ENCODE data around the gene RHOBTB3. TPM values are rescaled to one million over a fixed set of nuclear protein-coding genes. Genes with fewer than 3 reads are reported as not detected.
A peak's percentile ranks its signal among the peaks of the same experiment; 100 is the strongest.

Gene RHOBTB3
- total and polyA plus RNA-seq, 2 donors from 2014 or later, result 22.5 to 54.5 TPM

- intact Hi-C loops (cut with DNase I), result no loop called here
- Histone ChIP-seq H3K27ac (ENCODE audit: low read depth in 2 of 2, low read length in 2 of 2) (no peak overlapping the region), H3K36me3 (ENCODE audit: control insufficient read depth in 2 of 3, insufficient read depth in 3 of 3, low read length in 3 of 3) (peaks cover 0 to 5% (median 0%) of the 10 kb centered on the region in 3 donors), H3K4me1 (ENCODE audit: control insufficient read depth in 2 of 3, insufficient read depth in 2 of 3, low read depth in 1 of 3, low read length in 3 of 3) (peaks cover 2 to 20% (median 20%) of the 10 kb centered on the region in 3 donors), H3K9ac (ENCODE audit: low read length in 3 of 3) (no peak overlapping the region), H3K4me3 (ENCODE audit: low read length in 3 of 3) (no peak overlapping the region), H3K27me3 (ENCODE audit: control insufficient read depth, insufficient read depth, low read length) (no peaks in the 10 kb centered on the region), H3K9me3 (ENCODE audit: control insufficient read depth in 2 of 3, insufficient read depth in 1 of 3, low read length in 3 of 3) (no peaks in the 10 kb centered on the region)
- DNase-seq (no peak), FAIRE-seq (no peak)
- no peak for TF ChIP-seq CTCF (IDR thresholded peaks at IDR 0.05; ENCODE audit: borderline replicate concordance, extremely low read depth, insufficient read depth)
Measured at GRCh38 chr5:95825495-95825894, 94.4 kb downstream of the RHOBTB3 start.

GRCh38 chr5:95826949-95827891 is 96.1 kb downstream of the RHOBTB3 start:
- intact Hi-C loops (cut with DNase I), result no loop called here
- DNase-seq, result peak in 1 of 5 donors; percentile 14

GRCh38 chr5:95827892-95828246 is 96.7 kb downstream of the RHOBTB3 start:
- no peak for DNase-seq
- H3K9ac ChIP-seq (ENCODE audit: low read length in 3 of 3), result no peak overlapping the region
- H3K4me3 ChIP-seq (ENCODE audit: low read length in 3 of 3), result no peak overlapping the region
- no peak for TF ChIP-seq CTCF (IDR thresholded peaks at IDR 0.05; ENCODE audit: borderline replicate concordance, extremely low read depth, insufficient read depth)
- no peaks in the 10 kb centered on the region for H3K27me3 ChIP-seq (ENCODE audit: control insufficient read depth, insufficient read depth, low read length)
- no peaks in the 10 kb centered on the region for H3K36me3 ChIP-seq (ENCODE audit: control insufficient read depth in 2 of 3, insufficient read depth in 3 of 3, low read length in 3 of 3)
- H3K27ac ChIP-seq (ENCODE audit: low read depth in 2 of 2, low read length in 2 of 2), result peak overlapping the region; percentile 33 to 48
- no peak for FAIRE-seq
- peaks cover 2 to 20% (median 14%) of the 10 kb centered on the region in 3 donors for H3K4me1 ChIP-seq (ENCODE audit: control insufficient read depth in 2 of 3, insufficient read depth in 2 of 3, low read depth in 1 of 3, low read length in 3 of 3)
- intact Hi-C loops (cut with DNase I), result no loop called here
- no peaks in the 10 kb centered on the region for H3K9me3 ChIP-seq (ENCODE audit: control insufficient read depth in 2 of 3, insufficient read depth in 1 of 3, low read length in 3 of 3)

More at GRCh38 chr5:95826949-95827891, 96.1 kb downstream of the RHOBTB3 start:
- H3K9me3 ChIP-seq (ENCODE audit: control insufficient read depth in 2 of 3, insufficient read depth in 1 of 3, low read length in 3 of 3), result no peaks in the 10 kb centered on the region
- H3K36me3 ChIP-seq (ENCODE audit: control insufficient read depth in 2 of 3, insufficient read depth in 3 of 3, low read length in 3 of 3), result no peaks in the 10 kb centered on the region
- peaks cover 2 to 20% (median 14%) of the 10 kb centered on the region in 3 donors for H3K4me1 ChIP-seq (ENCODE audit: control insufficient read depth in 2 of 3, insufficient read depth in 2 of 3, low read depth in 1 of 3, low read length in 3 of 3)
- TF ChIP-seq CTCF (IDR thresholded peaks at IDR 0.05; ENCODE audit: borderline replicate concordance, extremely low read depth, insufficient read depth), result no peak
- FAIRE-seq, result no peak
- H3K27ac ChIP-seq (ENCODE audit: low read depth in 2 of 2, low read length in 2 of 2), result peak overlapping the region; percentile 48 to 79
- peak overlapping the region in 1 of 3 donors; percentile 38 for H3K4me3 ChIP-seq (ENCODE audit: low read length in 3 of 3)
- no peaks in the 10 kb centered on the region for H3K27me3 ChIP-seq (ENCODE audit: control insufficient read depth, insufficient read depth, low read length)
- peak overlapping the region in 1 of 3 donors; percentile 47 for H3K9ac ChIP-seq (ENCODE audit: low read length in 3 of 3)
